ENCODE data around the gene CREBRF. TPM values are rescaled to one million over a fixed set of nuclear protein-coding genes. Genes with fewer than 3 reads are reported as not detected.
"Not testable (repeated sequence)": the region's sequence is repeated elsewhere in the genome, so short reads cannot be mapped to it uniquely, and the experiment has no call there.

CREBRF gene
- total and polyA plus RNA-seq, 4 donors = 8.1 to 48.5 (median 15.7) TPM

DNA sequence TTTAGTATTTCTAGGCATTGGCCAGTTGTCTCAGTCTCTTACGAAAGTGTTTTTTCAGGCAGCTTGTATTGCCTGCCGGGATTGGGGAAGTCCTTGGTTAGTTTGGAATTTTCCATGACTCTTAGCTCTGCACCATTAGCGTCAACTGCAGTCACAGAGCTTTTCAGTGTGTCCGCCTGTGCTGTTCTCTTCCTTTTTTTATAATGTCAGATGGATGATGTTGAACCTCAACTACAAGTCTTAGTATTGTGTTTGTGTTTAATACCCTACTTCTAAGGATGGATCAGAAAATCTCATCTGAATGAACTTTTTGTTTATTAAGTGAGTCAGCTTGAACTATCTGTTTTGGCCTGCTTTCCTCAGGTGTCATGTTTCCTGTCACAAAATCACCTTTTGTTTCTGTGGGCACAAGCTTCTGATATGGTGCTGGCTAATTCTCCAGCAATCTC, 39.5 kb upstream of the CREBRF start:
- no peaks in the 10 kb centered on the region for H3K27me3 ChIP-seq (ENCODE audit: control insufficient read depth in 3 of 3, insufficient read depth in 3 of 3, low read length in 2 of 3)
- TF ChIP-seq CTCF (IDR thresholded peaks at IDR 0.05; ENCODE audit: control extremely low read depth, extremely low read depth) = no peak
- ATAC-seq (ENCODE audit: insufficient read depth, low FRiP score) = no peak
- H3K27ac ChIP-seq (ENCODE audit: low read depth in 1 of 2, low read length in 1 of 2) = peak overlapping the region; percentile 40 to 53
- peak in 2 of 3 donors; percentile 25 to 41 for DNase-seq
- H3K9me3 ChIP-seq (ENCODE audit: control insufficient read depth in 4 of 4, insufficient read depth in 3 of 4, low read length in 3 of 4) = no peaks in the 10 kb centered on the region
- H3K4me1 ChIP-seq (ENCODE audit: control insufficient read depth in 5 of 5, insufficient read depth in 5 of 5, low read length in 5 of 5) = peaks cover 0 to 17% (median 0%) of the 10 kb centered on the region in 5 donors
- no peak overlapping the region for H3K9ac ChIP-seq (ENCODE audit: insufficient read depth in 1 of 2, low read length in 2 of 2)
- no peak overlapping the region for H3K4me3 ChIP-seq
- 36 to 39% methylated on average over 4 of the region's 4 CpGs for WGBS, 2 donors
- H3K36me3 ChIP-seq (ENCODE audit: control insufficient read depth in 4 of 4, insufficient read depth in 4 of 4, low read length in 4 of 4) = peaks cover 0 to 8% (median 4%) of the 10 kb centered on the region in 4 donors

DNA sequence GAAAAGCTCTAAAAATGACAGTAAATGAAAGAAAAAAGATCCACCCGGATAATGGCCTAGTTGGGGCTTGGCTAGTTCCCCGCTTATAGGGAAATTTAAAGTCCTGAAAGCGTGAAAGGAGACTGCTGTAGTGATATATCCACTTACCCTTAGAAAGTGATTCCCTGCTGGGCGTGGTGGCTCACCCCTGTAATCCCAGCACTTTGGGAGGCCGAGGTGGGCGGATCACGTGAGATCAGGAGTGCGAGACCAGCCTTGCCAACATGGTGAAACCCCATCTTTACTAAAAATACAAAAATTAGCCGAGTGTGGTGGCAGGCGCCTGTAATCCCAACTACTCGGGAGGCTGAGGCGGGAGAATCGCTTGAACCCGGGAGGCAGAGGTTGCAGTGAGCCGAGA, 39.1 kb upstream of the CREBRF start:
- not testable (repeated sequence) for H3K27me3 ChIP-seq (ENCODE audit: control insufficient read depth in 3 of 3, insufficient read depth in 3 of 3, low read length in 2 of 3); ATAC-seq (ENCODE audit: insufficient read depth, low FRiP score); H3K36me3 ChIP-seq (ENCODE audit: control insufficient read depth in 4 of 4, insufficient read depth in 4 of 4, low read length in 4 of 4); H3K9ac ChIP-seq (ENCODE audit: insufficient read depth in 1 of 2, low read length in 2 of 2); H3K4me3 ChIP-seq; DNase-seq; H3K9me3 ChIP-seq (ENCODE audit: control insufficient read depth in 4 of 4, insufficient read depth in 3 of 4, low read length in 3 of 4)
- 92 to 97% methylated on average over 15 of the region's 15 CpGs for WGBS, 2 donors
- Histone ChIP-seq H3K4me1 (ENCODE audit: control insufficient read depth in 5 of 5, insufficient read depth in 5 of 5, low read length in 5 of 5) (peaks cover 0 to 17% (median 0%) of the 10 kb centered on the region in 5 donors), H3K27ac (ENCODE audit: low read depth in 1 of 2, low read length in 1 of 2) (peak overlapping the region; percentile 45 to 53)

- no peak for DNase-seq
- H3K9ac ChIP-seq (ENCODE audit: insufficient read depth in 1 of 2, low read length in 2 of 2) = no peak overlapping the region
- peaks cover 0 to 12% (median 0%) of the 10 kb centered on the region in 5 donors for H3K4me1 ChIP-seq (ENCODE audit: control insufficient read depth in 5 of 5, insufficient read depth in 5 of 5, low read length in 5 of 5)
- ATAC-seq (ENCODE audit: insufficient read depth, low FRiP score) = no peak
- no peak for TF ChIP-seq CTCF (IDR thresholded peaks at IDR 0.05; ENCODE audit: control extremely low read depth, extremely low read depth)
- no peak overlapping the region for H3K4me3 ChIP-seq
- peaks cover 0 to 13% (median 4%) of the 10 kb centered on the region in 4 donors for H3K36me3 ChIP-seq (ENCODE audit: control insufficient read depth in 4 of 4, insufficient read depth in 4 of 4, low read length in 4 of 4)
- H3K9me3 ChIP-seq (ENCODE audit: control insufficient read depth in 4 of 4, insufficient read depth in 3 of 4, low read length in 3 of 4) = no peaks in the 10 kb centered on the region
- no peaks in the 10 kb centered on the region for H3K27me3 ChIP-seq (ENCODE audit: control insufficient read depth in 3 of 3, insufficient read depth in 3 of 3, low read length in 2 of 3)
- WGBS, 2 donors = 35 to 81% methylated on average over 4 of the region's 4 CpGs
- H3K27ac ChIP-seq (ENCODE audit: low read depth in 1 of 2, low read length in 1 of 2) = peak overlapping the region in 1 of 2 donors; percentile 61
Measured at GRCh38 chr5:173018358-173018757, 37.8 kb upstream of the CREBRF start.

- 77 to 90% methylated on average over 5 of the region's 5 CpGs for WGBS, 2 donors
- peaks cover 0 to 13% (median 5%) of the 10 kb centered on the region in 4 donors for H3K36me3 ChIP-seq (ENCODE audit: control insufficient read depth in 4 of 4, insufficient read depth in 4 of 4, low read length in 4 of 4)
- H3K9ac ChIP-seq (ENCODE audit: insufficient read depth in 1 of 2, low read length in 2 of 2) = no peak overlapping the region
- H3K4me1 ChIP-seq (ENCODE audit: control insufficient read depth in 5 of 5, insufficient read depth in 5 of 5, low read length in 5 of 5) = peaks cover 0 to 11% (median 0%) of the 10 kb centered on the region in 5 donors
- H3K27me3 ChIP-seq (ENCODE audit: control insufficient read depth in 3 of 3, insufficient read depth in 3 of 3, low read length in 2 of 3) = no peaks in the 10 kb centered on the region
- H3K27ac ChIP-seq (ENCODE audit: low read depth in 1 of 2, low read length in 1 of 2) = no peak overlapping the region
- no peak overlapping the region for H3K4me3 ChIP-seq
- no peaks in the 10 kb centered on the region for H3K9me3 ChIP-seq (ENCODE audit: control insufficient read depth in 4 of 4, insufficient read depth in 3 of 4, low read length in 3 of 4)
- ATAC-seq (ENCODE audit: insufficient read depth, low FRiP score) (no peak), DNase-seq (no peak)
- TF ChIP-seq CTCF (IDR thresholded peaks at IDR 0.05; ENCODE audit: control extremely low read depth, extremely low read depth) = no peak
Measured at GRCh38 chr5:173020154-173020581, 36.0 kb upstream of the CREBRF start.

All from lung (tissue), 12 donors.